WTC11 (cell line): ENCODE results near the gene MYCBPAP. TPM values are rescaled to one million over a fixed set of nuclear protein-coding genes. Genes with fewer than 3 reads are reported as not detected.

ENCODE experiments used
- ATAC-seq: fragments of 200-7000 bp; cut with Tn5 transposase; 2 replicates; pipeline ENCODE4 v1.10.0; 2021; ENCODE audit warnings: mild to moderate bottlenecking, moderate library complexity
- CTCF ChIA-PET: fragments of 300-600 bp; sonication (Branson Sonifier 250); formaldehyde crosslinking; loops from one replicate; lab custom pipeline; 2021; ENCODE audit warnings: antibody characterized with exemption; lab: Charles Lee
- POLR2A ChIA-PET: fragments of 350-600 bp; sonication (Branson Sonifier 250); formaldehyde crosslinking; loops from one replicate; lab custom pipeline; 2021; ENCODE audit warnings: antibody characterized with exemption; lab: Charles Lee
- DNase-seq: peaks from one replicate; pipeline ENCODE4 v3.0.0; 2021; ENCODE audit warnings: low spot score
- H3K27ac Mint-ChIP-seq: 2 replicates; pipeline ENCODE4 v1.8.0; 2021; ENCODE audit warnings: mixed read lengths
- H3K27me3 Mint-ChIP-seq: 2 replicates; pipeline ENCODE4 v1.8.0; 2021; ENCODE audit warnings: low read depth, mild to moderate bottlenecking, moderate library complexity, mixed read lengths
- H3K36me3 Mint-ChIP-seq: 2 replicates; pipeline ENCODE4 v1.8.0; 2021; ENCODE audit warnings: mixed read lengths
- H3K4me1 Mint-ChIP-seq: 2 replicates; pipeline ENCODE4 v1.8.0; 2022; ENCODE audit warnings: mixed read lengths
- H3K4me3 Mint-ChIP-seq: 2 replicates; pipeline ENCODE4 v1.8.0; 2021; ENCODE audit warnings: mild to moderate bottlenecking, moderate library complexity, mixed read lengths
- H3K9me3 Mint-ChIP-seq: 2 replicates; pipeline ENCODE4 v1.8.0; 2021; ENCODE audit warnings: mixed read lengths
- CREM ChIP-seq: sonication (generic); formaldehyde crosslinking; IDR thresholded peaks from 2 replicates; pipeline ENCODE4 v1.8.1; 2022; ENCODE audit warnings: mild to moderate bottlenecking, missing genetic modification reagents, moderate library complexity
- ELF4 ChIP-seq: sonication (generic); formaldehyde crosslinking; IDR thresholded peaks from 2 replicates; pipeline ENCODE4 v1.8.1; 2022; ENCODE audit warnings: low read depth, mild to moderate bottlenecking, moderate library complexity, missing genetic modification reagents
- EMX1 ChIP-seq: fragments of 250-450 bp; sonication (Bioruptor Pico); IDR thresholded peaks from 2 replicates; pipeline ENCODE4 v1.8.0; 2021; ENCODE audit warnings: mild to moderate bottlenecking
- FOXP1 ChIP-seq: sonication (generic); formaldehyde crosslinking; IDR thresholded peaks from 2 replicates; pipeline ENCODE4 v1.8.0; 2022; ENCODE audit warnings: missing genetic modification reagents, mild to moderate bottlenecking, moderate library complexity, borderline replicate concordance
- JUN ChIP-seq: sonication (generic); formaldehyde crosslinking; IDR thresholded peaks from 2 replicates; pipeline ENCODE4 v1.8.0; 2023; ENCODE audit warnings: mild to moderate bottlenecking, missing genetic modification reagents
- MXD4 ChIP-seq: fragments of 250-450 bp; sonication (Bioruptor Pico); IDR thresholded peaks from 2 replicates; pipeline ENCODE4 v1.8.0; 2021; ENCODE audit warnings: mild to moderate bottlenecking, moderate library complexity, borderline replicate concordance
- NFATC4 ChIP-seq: fragments of 250-450 bp; sonication (Bioruptor Pico); IDR thresholded peaks from 2 replicates; pipeline ENCODE4 v1.9.0; 2021; ENCODE audit warnings: mild to moderate bottlenecking
- NFYB ChIP-seq: sonication (generic); formaldehyde crosslinking; conservative IDR thresholded peaks from 2 replicates; pipeline ENCODE4 v1.8.0; 2022; ENCODE audit warnings: low read depth, missing genetic modification reagents
- ZNF138 ChIP-seq: sonication (generic); formaldehyde crosslinking; conservative IDR thresholded peaks from 2 replicates; pipeline ENCODE4 v1.8.1; 2022; ENCODE audit warnings: mild to moderate bottlenecking, moderate library complexity, missing genetic modification reagents
- ZNF317 ChIP-seq: sonication (generic); formaldehyde crosslinking; IDR thresholded peaks from 2 replicates; pipeline ENCODE4 v1.8.1; 2023; ENCODE audit warnings: low read depth, mild to moderate bottlenecking, moderate library complexity, missing genetic modification reagents, borderline replicate concordance
- ZNF396 ChIP-seq: fragments of 250-450 bp; sonication (Bioruptor Pico); IDR thresholded peaks from 2 replicates; pipeline ENCODE4 v1.8.0; 2021; ENCODE audit warnings: mild to moderate bottlenecking, moderate library complexity, borderline replicate concordance
- ZNF671 ChIP-seq: fragments of 250-450 bp; sonication (Bioruptor Pico); IDR thresholded peaks from 2 replicates; pipeline ENCODE4 v1.8.0; 2021; ENCODE audit warnings: mild to moderate bottlenecking
- total RNA-seq: library from RNA; stranded (reverse); gene quantifications from 3 replicates; pipeline ENCODE4 v1.2.3, GENCODE V29; 2021
- TF ChIP-seq, protein P1 (sequence below): sonication (generic); formaldehyde crosslinking; IDR thresholded peaks from 2 replicates; pipeline ENCODE4 v1.8.1; 2022; ENCODE audit warnings: missing genetic modification reagents, borderline replicate concordance
- TF ChIP-seq, protein P2 (sequence below): fragments of 250-450 bp; sonication (Bioruptor Pico); conservative IDR thresholded peaks from 2 replicates; pipeline ENCODE4 v1.9.0; 2021; ENCODE audit warnings: mild to moderate bottlenecking
- TF ChIP-seq, protein P3 (sequence below): sonication (generic); formaldehyde crosslinking; IDR thresholded peaks from 2 replicates; pipeline ENCODE4 v1.8.1; 2023; ENCODE audit warnings: mild to moderate bottlenecking, missing genetic modification reagents, moderate library complexity
- TF ChIP-seq, protein P4 (sequence below): sonication (generic); formaldehyde crosslinking; IDR thresholded peaks from 2 replicates; pipeline ENCODE4 v1.8.1; 2023; ENCODE audit warnings: mild to moderate bottlenecking, missing genetic modification reagents
- TF ChIP-seq, protein P5 (sequence below): sonication (generic); formaldehyde crosslinking; IDR thresholded peaks from 2 replicates; pipeline ENCODE4 v1.8.0; 2022; ENCODE audit warnings: mild to moderate bottlenecking, missing genetic modification reagents
- TF ChIP-seq, protein P6 (sequence below): sonication (generic); formaldehyde crosslinking; IDR thresholded peaks from 2 replicates; pipeline ENCODE4 v1.8.1; 2023; ENCODE audit warnings: mild to moderate bottlenecking, missing genetic modification reagents, moderate library complexity
- TF ChIP-seq, protein P7 (sequence below): fragments of 250-450 bp; sonication (Bioruptor Pico); IDR thresholded peaks from 2 replicates; pipeline ENCODE4 v2.1.2; 2022; ENCODE audit warnings: mild to moderate bottlenecking, moderate library complexity
- TF ChIP-seq, protein P8 (sequence below): sonication (generic); formaldehyde crosslinking; IDR thresholded peaks from 2 replicates; pipeline ENCODE4 v1.8.1; 2022; ENCODE audit warnings: mild to moderate bottlenecking, missing genetic modification reagents, moderate library complexity, borderline replicate concordance
- TF ChIP-seq, protein P9 (sequence below): sonication (generic); formaldehyde crosslinking; IDR thresholded peaks from 2 replicates; pipeline ENCODE4 v1.8.1; 2022; ENCODE audit warnings: low read depth, missing genetic modification reagents, borderline replicate concordance

The MYCBPAP gene
- total RNA-seq, 1 experiment from 2014 or later = 5.7 TPM

DNA sequence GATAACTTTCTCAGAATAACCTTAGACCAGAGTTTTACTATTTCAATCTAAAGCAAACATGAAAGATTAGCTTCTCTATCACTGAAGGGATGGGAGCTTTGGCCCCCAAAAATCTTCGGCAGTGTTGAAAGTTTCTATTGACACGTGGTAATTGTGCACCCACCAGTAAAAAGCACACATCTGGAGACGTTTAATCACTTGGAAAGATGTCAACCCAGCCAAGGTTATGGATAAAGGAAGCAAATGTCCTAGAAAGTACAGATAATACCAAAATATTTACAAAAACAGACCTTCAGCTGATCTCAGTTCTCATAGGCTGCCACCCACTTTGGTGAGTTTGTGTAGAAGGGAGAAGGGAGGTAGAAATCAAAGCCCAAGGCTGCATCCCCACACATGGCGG is 5.3 kb downstream of the MYCBPAP start:
- no peaks in the 10 kb centered on the region for H3K36me3 Mint-ChIP-seq
- CTCF ChIA-PET = interaction anchor here (1.2 kb wide), 1 partner anchor 13 kb away, joined by 4 read pairs; no protein-coding TSS in a partner anchor
- H3K4me1 Mint-ChIP-seq = peaks cover 30% of the 10 kb centered on the region
- H3K4me3 Mint-ChIP-seq = no peak overlapping the region
- ATAC-seq (no peak), DNase-seq (no peak)
- TF ChIP-seq, protein P1, sequence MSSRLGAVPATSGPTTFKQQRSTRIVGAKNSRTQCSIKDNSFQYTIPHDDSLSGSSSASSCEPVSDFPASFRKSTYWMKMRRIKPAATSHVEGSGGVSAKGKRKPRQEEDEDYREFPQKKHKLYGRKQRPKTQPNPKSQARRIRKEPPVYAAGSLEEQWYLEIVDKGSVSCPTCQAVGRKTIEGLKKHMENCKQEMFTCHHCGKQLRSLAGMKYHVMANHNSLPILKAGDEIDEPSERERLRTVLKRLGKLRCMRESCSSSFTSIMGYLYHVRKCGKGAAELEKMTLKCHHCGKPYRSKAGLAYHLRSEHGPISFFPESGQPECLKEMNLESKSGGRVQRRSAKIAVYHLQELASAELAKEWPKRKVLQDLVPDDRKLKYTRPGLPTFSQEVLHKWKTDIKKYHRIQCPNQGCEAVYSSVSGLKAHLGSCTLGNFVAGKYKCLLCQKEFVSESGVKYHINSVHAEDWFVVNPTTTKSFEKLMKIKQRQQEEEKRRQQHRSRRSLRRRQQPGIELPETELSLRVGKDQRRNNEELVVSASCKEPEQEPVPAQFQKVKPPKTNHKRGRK (CRISPR knock-in tag) = no peak
- TF ChIP-seq EMX1 (CRISPR knock-in tag) (no peak), CREM (CRISPR knock-in tag) (no peak), ELF4 (CRISPR knock-in tag) (no peak)
- TF ChIP-seq, protein P2, sequence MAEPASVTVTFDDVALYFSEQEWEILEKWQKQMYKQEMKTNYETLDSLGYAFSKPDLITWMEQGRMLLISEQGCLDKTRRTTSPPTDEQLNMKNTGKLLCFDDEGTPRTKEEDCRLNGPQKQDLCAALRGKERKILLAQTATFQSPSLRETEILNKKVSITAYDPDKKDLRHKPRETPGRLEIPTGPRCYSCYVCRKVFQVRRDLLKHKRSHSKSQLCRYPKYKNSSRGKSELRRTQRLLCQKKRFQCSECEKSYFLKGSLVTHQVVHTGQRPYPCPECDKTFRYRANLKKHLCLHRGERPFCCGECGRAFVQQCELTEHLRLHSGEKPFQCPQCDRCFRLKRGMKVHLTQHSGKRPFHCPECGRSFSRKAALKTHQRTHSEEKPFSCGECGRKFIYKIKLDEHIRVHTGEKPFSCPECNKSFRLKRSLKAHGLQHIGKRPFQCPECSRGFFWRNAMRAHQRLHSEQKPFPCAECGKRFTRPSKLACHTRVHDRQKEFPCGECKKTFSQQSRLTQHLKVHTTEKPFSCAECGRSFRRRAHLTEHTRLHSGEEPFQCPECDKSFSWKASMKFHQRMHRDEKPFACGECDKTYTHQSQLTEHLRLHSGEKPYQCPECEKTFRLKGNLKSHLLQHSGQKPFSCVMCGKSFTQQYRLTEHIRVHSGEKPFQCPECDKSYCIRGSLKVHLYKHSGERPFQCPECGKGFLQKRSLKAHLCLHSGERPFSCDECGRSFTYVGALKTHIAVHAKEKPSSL (CRISPR knock-in tag) = no peak
- TF ChIP-seq, protein P3, sequence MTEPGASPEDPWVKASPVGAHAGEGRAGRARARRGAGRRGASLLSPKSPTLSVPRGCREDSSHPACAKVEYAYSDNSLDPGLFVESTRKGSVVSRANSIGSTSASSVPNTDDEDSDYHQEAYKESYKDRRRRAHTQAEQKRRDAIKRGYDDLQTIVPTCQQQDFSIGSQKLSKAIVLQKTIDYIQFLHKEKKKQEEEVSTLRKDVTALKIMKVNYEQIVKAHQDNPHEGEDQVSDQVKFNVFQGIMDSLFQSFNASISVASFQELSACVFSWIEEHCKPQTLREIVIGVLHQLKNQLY (CRISPR knock-in tag) = no peak
- TF ChIP-seq, protein P4, sequence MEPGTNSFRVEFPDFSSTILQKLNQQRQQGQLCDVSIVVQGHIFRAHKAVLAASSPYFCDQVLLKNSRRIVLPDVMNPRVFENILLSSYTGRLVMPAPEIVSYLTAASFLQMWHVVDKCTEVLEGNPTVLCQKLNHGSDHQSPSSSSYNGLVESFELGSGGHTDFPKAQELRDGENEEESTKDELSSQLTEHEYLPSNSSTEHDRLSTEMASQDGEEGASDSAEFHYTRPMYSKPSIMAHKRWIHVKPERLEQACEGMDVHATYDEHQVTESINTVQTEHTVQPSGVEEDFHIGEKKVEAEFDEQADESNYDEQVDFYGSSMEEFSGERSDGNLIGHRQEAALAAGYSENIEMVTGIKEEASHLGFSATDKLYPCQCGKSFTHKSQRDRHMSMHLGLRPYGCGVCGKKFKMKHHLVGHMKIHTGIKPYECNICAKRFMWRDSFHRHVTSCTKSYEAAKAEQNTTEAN (CRISPR knock-in tag) = no peak
- TF ChIP-seq, protein P5, sequence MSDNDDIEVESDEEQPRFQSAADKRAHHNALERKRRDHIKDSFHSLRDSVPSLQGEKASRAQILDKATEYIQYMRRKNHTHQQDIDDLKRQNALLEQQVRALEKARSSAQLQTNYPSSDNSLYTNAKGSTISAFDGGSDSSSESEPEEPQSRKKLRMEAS = no peak
- peaks cover 8% of the 10 kb centered on the region for H3K27me3 Mint-ChIP-seq
- no peaks in the 10 kb centered on the region for H3K9me3 Mint-ChIP-seq
- POLR2A ChIA-PET = no interaction called here
- no peak overlapping the region for H3K27ac Mint-ChIP-seq

DNA sequence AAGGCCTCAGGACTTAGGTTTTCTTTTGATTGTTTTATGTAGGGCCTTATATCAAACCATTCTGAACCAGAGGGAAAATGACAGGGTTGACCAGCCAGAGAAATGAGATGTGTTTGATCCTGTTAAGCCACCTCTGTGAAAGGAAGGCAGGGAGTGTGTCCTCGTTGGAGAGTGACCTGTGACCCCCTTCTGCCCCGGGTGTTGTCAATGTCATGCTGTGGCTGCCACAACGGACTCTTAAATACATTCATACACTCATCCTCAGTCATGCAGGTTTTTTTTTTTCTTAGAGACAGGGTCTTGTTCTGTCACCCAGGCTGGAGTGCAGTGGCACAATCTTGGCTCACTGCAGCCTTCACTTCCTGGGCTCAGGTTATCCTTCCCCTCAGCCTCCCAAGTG is 6.1 kb downstream of the MYCBPAP start:
- CTCF ChIA-PET = interaction anchor here (0.7 to 1.8 kb wide), 3 partner anchors 11 to 28 kb away, joined by 3 to 4 read pairs (median 4); partner anchors contain the start of gene EPN3
- ATAC-seq (no peak), DNase-seq (no peak)
- Mint-ChIP-seq H3K27ac (no peak overlapping the region), H3K4me1 (peaks cover 26% of the 10 kb centered on the region), H3K27me3 (peaks cover 3% of the 10 kb centered on the region), H3K4me3 (no peak overlapping the region), H3K9me3 (no peaks in the 10 kb centered on the region), H3K36me3 (no peaks in the 10 kb centered on the region)
- TF ChIP-seq MXD4 (no peak), ZNF396 (CRISPR knock-in tag) (no peak), FOXP1 (CRISPR knock-in tag) (no peak), ZNF671 (CRISPR knock-in tag) (no peak), NFYB (CRISPR knock-in tag) (no peak), NFATC4 (CRISPR knock-in tag) (no peak), ZNF138 (CRISPR knock-in tag) (no peak), ZNF317 (CRISPR knock-in tag) (no peak), JUN (CRISPR knock-in tag) (no peak)
- TF ChIP-seq, protein P6, sequence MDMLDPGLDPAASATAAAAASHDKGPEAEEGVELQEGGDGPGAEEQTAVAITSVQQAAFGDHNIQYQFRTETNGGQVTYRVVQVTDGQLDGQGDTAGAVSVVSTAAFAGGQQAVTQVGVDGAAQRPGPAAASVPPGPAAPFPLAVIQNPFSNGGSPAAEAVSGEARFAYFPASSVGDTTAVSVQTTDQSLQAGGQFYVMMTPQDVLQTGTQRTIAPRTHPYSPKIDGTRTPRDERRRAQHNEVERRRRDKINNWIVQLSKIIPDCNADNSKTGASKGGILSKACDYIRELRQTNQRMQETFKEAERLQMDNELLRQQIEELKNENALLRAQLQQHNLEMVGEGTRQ = no peak
- TF ChIP-seq, protein P7, sequence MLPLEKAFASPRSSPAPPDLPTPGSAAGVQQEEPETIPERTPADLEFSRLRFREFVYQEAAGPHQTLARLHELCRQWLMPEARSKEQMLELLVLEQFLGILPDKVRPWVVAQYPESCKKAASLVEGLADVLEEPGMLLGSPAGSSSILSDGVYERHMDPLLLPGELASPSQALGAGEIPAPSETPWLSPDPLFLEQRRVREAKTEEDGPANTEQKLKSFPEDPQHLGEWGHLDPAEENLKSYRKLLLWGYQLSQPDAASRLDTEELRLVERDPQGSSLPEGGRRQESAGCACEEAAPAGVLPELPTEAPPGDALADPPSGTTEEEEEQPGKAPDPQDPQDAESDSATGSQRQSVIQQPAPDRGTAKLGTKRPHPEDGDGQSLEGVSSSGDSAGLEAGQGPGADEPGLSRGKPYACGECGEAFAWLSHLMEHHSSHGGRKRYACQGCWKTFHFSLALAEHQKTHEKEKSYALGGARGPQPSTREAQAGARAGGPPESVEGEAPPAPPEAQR (CRISPR knock-in tag) = no peak
- TF ChIP-seq, protein P8, sequence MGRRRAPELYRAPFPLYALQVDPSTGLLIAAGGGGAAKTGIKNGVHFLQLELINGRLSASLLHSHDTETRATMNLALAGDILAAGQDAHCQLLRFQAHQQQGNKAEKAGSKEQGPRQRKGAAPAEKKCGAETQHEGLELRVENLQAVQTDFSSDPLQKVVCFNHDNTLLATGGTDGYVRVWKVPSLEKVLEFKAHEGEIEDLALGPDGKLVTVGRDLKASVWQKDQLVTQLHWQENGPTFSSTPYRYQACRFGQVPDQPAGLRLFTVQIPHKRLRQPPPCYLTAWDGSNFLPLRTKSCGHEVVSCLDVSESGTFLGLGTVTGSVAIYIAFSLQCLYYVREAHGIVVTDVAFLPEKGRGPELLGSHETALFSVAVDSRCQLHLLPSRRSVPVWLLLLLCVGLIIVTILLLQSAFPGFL (CRISPR knock-in tag) = no peak
- TF ChIP-seq, protein P9, sequence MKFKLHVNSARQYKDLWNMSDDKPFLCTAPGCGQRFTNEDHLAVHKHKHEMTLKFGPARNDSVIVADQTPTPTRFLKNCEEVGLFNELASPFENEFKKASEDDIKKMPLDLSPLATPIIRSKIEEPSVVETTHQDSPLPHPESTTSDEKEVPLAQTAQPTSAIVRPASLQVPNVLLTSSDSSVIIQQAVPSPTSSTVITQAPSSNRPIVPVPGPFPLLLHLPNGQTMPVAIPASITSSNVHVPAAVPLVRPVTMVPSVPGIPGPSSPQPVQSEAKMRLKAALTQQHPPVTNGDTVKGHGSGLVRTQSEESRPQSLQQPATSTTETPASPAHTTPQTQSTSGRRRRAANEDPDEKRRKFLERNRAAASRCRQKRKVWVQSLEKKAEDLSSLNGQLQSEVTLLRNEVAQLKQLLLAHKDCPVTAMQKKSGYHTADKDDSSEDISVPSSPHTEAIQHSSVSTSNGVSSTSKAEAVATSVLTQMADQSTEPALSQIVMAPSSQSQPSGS (CRISPR knock-in tag) = no peak
- POLR2A ChIA-PET = no interaction called here
